Stimulated activated CD8-positive, alpha-beta memory T cell treated with anti-CD3 and anti-CD28 coated beads, Interleukin-2, amount 100 ng/mL, for 48 hours (primary cell): Measurements from ENCODE around the gene NAMPT.
"Not testable (repeated sequence)": the region's sequence is repeated elsewhere in the genome, so short reads cannot be mapped to it uniquely, and the experiment has no call there.

Experiments used
- DNase-seq, 2 donors: peaks; one replicate each; pipeline ENCODE4 v3.0.0-alpha.2; 2020; ENCODE audit warnings: low read depth in 2 of 2

The NAMPT gene

DNA sequence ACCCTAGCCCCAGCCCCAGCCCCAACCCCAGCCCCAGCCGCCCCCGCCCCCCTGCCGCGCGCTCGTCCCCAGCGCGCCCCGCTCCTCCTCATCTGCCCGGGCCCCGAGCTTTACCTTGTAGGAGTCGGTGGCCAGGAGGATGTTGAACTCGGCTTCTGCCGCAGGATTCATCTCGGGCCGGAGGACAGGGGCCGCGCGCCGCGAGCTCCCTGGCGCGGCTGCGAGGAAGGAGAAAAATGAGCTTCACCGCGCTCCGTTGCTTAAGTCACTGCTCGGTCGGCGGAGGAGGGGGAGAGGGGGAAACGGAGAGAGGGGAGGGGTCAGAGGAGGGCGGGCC is at the start of gene NAMPT:
NAMPT (minus strand) TSS at position 270 of the 337 bp plus-strand sequence; CDS start at position 171, 99 bp downstream.
- no peak for DNase-seq

- no peak for DNase-seq
Measured at GRCh38 chr7:106332201-106332600, 47.4 kb upstream of the NAMPT start.

GRCh38 chr7:106331441-106332175 is 46.8 kb upstream of the NAMPT start:
- no peak for DNase-seq

GRCh38 chr7:106329971-106330733 is 45.4 kb upstream of the NAMPT start:
- DNase-seq = no peak

DNA sequence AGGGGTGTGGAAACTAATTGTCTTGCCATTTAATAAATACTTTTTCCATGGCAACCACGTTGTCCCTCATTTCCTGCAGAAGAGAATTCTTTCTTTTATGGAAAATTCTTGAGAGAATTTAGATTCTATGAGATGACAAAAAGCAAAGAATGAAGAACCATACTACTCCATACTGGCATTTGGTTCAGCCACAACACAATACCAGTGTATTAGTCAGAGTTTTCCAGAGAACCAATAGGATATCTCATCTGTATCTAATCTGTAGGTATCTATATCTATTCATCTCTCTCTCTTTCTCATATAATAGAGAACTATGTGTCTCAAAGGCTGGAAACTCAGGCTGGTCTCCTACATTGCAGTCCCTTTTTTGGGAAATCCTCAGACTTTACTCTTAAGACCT is 44.6 kb upstream of the NAMPT start:
- no peak for DNase-seq

- no peak for DNase-seq
Measured at GRCh38 chr7:106327538-106328481, 43.0 kb upstream of the NAMPT start.

DNA sequence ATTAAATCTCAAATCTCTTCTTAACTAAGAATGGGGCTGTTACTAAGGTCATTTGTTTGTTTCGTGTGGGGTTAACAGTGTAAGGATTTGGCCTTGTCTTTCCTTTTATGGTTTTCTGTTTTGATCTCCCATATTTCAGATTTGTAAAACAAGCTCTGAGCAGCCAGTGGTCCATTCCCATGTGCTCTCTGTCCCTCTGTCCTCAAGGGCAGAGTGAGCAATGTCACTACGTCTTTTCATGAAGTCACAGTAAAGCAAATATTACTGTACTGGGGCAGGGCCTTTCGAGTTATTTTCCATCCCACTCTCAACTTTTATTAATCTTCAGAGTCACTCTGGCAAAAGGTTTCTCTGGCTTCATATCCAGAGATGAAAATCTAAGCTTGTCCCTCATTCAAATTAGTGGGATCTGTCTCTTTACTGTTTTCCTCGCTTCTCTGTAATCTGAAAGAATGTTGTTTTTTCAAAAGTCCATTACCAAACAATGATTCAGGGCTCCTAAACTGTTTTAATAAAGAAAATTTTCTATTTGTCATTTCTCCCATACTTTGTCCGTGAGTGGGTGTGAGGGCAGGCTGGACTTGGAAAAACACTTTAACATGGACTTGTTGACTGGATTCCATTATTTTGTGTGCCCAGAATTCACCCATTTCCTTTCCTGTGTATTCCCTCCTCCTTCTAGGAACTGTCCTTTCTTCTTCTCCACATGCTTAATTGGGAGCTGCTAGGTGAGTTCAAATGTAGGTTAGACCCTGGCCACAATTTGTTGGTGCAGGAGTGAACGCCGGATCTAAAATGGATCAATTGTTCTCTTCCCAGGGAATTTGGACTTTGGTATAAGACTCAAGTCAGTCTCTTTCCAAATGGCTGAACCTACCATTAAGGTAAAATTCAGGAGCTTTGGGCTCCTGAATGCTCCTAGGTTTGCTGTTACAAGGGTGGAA is 42.1 kb upstream of the NAMPT start:
- no peak for DNase-seq

DNA sequence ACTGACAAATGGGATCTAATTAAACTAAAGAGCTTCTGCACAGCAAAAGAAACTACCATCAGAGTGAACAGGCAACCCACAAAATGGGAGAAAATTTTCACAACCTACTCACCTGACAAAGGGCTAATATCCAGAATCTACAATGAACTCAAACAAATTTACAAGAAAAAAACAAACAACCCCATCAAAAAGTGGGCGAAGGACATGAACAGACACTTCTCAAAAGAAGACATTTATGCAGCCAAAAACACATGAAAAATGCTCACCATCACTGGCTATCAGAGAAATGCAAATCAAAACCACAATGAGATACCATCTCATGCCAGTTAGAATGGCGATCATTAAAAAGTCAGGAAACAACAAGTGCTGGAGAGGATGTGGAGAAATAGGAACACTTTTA is 39.7 kb upstream of the NAMPT start:
- not testable (repeated sequence) for DNase-seq

GRCh38 chr7:106320254-106320770 is 35.5 kb upstream of the NAMPT start:
- not testable (repeated sequence) for DNase-seq

DNA sequence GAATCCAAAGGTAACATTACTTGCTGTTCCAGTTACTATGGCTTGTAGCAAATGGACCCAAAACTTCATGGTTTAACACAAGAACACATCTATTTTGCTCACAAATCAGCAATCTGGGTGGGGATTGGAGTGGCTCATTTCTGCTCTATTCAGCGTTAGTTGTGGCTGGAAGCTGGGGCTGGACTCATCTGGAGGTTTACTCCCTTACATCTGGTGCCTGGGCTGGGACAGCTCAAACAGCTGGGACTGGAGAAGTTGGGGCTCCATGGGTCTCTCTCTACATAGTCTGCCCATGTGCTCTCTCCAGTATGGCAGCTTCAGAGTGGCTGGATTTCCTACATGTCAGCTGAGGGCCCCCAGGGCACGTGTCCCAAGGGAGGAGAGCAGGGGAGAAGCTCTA is 33.7 kb upstream of the NAMPT start:
- DNase-seq = no peak

- DNase-seq = no peak
Measured at GRCh38 chr7:106317971-106318370, 33.2 kb upstream of the NAMPT start.

DNA sequence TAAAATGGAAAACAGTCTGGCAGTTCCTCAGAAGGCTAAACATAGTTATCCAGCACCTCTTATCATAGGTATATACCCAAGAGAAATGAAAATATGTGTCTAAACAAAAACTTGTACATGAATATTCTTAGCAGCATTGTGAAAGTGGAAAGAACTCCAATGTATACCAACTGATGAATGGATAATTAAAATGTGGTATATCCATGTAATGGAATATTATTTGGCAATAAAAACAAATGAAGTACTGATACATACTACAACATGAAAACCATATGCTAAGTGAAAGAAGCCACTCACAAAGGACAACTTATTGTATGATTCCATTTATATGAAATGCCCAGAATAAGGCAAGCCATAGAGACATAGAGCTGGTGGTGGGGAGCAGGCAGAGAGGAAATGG is 32.2 kb upstream of the NAMPT start:
- no peak for DNase-seq

GRCh38 chr7:106314875-106315274 is 30.1 kb upstream of the NAMPT start:
- no peak for DNase-seq

GRCh38 chr7:106313966-106314365 is 29.2 kb upstream of the NAMPT start:
- DNase-seq = no peak

DNA sequence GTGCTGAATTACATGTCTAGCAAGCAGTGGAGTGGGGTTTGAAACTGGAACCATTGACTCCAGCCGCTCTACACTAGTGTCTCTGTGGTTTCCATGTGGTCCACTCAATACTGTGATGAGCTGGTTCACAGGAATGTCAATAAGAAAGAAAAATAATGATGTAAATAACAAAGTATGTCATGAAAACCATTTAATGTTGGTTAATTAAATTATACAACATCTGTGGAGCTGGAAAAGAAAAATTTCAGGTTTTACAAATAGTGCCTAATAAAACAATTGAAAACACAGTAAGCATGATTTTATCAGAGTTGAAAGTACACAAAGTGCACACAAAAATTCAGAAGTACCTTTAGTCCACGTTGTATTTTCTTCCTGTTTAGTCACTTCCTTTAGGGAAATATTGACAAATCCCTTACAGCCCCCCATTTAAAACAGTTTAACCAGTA is 28.7 kb upstream of the NAMPT start:
- no peak for DNase-seq

DNA sequence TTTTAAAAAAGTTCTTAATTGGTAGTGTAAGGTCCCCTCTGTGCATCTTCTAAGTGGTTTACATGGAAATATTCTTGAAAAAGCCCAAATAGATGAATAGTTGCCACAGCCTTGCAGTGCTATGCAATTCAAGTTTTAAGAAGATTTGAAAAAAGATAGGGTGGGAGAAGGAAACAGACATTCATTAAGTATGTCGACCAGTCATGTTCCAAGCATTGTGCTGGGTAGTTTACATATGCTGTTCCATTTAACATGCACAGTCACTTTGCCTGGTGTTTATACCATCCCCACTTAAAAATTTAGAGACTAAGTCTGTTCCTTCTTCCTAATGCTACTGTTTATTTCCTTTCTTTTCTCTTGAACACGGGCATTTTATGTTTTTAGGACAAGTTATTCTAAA is 28.1 kb upstream of the NAMPT start:
- no peak for DNase-seq

GRCh38 chr7:106312099-106312871 is 27.5 kb upstream of the NAMPT start:
- DNase-seq = no peak

DNA sequence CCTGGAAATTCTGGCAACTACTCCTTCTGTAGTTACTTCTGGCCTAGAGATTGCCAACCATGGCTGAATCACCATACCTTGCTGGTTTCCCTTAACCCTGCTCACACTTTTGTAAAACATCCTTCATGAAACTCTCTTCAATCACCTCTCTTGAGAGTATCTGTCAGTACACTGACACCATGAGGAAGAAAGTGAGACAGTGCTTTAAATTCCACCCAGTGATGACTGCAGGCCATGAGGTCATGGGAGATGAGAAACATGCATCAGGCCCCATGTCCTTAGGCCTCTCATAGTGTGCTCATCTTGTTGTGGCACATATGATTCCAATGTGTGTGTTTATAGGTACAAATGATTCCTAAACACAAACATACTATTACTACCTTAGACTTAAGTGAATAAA is 24.6 kb upstream of the NAMPT start:
- DNase-seq = no peak

GRCh38 chr7:106306256-106306655 is 21.5 kb upstream of the NAMPT start:
- DNase-seq = no peak

DNA sequence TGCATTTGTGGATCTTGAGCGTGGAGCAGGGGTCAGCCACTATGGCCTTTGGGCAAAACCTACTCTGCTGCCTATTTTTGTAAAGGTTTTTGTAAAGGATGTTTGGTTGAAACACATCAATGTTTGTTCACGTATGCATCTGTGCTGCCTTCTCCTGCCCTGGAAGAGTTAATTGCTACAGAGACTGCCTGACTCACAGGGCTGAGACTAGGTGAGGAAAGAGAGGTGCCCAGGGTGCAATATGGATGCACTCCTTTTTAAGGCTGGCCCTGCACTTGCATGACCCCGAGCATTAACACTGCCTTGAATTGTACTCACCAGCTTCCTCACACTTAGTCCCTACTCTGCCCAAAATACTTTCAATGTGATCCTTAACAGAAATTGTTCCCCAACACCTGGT is 20.9 kb upstream of the NAMPT start:
- no peak for DNase-seq
